ENCODE data around the gene THRAP3.
"Not testable (repeated sequence)": the region's sequence is repeated elsewhere in the genome, so short reads cannot be mapped to it uniquely, and the experiment has no call there.

Gene THRAP3

DNA sequence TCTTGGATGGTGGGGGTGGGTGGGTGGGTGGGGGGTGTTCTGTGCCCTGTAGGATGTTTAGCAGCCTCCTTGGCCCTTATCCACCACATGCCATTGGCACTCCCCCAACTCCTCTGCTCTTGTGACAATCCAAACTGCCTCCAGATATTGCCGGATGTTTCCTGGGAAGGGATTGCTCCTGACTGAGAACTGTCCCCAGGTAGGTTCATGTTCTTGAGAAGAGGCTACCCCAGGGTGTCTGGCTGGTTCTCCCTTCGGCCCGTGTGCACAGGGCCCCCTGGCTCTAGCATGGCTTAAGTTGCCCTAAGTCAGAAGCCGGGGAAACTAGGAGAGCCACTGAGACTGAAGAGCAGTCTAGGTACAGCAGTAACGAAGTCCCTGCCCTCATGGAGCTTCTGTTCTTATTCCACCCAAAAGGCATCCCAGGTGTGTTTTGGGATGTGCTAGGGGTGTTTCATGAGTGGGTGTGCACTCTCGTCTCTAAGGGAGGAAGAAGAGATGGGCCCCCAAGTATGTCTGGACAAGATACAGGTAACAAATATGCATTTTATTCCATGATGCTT is 19.8 kb upstream of the THRAP3 start:
- H3K27ac ChIP-seq = no peak overlapping the region
- no peak for TF ChIP-seq POLR2AphosphoS5 (IDR thresholded peaks at IDR 0.05; ENCODE audit: borderline replicate concordance, low read depth, low read length)
- TF ChIP-seq EZH2 (IDR thresholded peaks at IDR 0.05) = no peak
- no peak for TF ChIP-seq FOXP2 (optimal IDR thresholded peaks at IDR 0.05; ENCODE audit: control extremely low read depth, extremely low read length, insufficient read depth)
- no peak overlapping the region for H3K4me3 ChIP-seq
- no peak for DNase-seq (ENCODE audit: low read depth, low spot score)
- no peaks in the 10 kb centered on the region for H3K9me3 ChIP-seq (ENCODE audit: low read depth, low read length)
- H3K36me3 ChIP-seq (ENCODE audit: insufficient read depth, low read length) = no peaks in the 10 kb centered on the region
- H3K9ac ChIP-seq (ENCODE audit: insufficient read length) = no peak overlapping the region

DNA sequence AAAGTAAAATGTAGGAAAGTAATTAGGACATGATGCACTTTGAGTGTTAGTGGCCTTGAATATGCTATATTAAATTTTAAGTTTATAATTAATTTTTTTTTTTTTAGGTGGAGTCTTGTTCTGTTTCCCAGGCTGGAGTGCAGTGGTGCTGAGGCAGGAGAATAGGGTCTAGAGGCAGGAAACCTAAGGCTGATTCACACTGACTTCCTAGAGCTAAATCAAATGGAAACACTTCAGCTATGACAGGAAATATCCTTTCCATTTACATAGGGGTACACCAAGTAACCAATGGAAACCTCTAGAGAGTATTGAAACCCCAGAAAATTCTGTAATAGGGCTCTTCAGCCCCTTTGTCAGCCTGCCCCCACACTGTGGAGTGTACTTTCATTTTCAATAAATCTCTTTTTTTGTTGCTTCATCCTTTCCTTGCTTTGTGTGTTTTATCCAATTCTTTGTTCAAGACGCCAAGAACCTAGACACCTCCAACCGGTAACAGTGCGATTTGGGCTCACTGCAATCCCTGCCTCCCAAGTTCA is 17.9 kb upstream of the THRAP3 start:
- H3K27ac ChIP-seq = no peak overlapping the region
- H3K9me3 ChIP-seq (ENCODE audit: low read depth, low read length) = no peaks in the 10 kb centered on the region
- H3K9ac ChIP-seq (ENCODE audit: insufficient read length) = no peak overlapping the region
- H3K36me3 ChIP-seq (ENCODE audit: insufficient read depth, low read length) = no peaks in the 10 kb centered on the region
- no peak for TF ChIP-seq FOXP2 (optimal IDR thresholded peaks at IDR 0.05; ENCODE audit: control extremely low read depth, extremely low read length, insufficient read depth)
- no peak for TF ChIP-seq EZH2 (IDR thresholded peaks at IDR 0.05)
- no peak for TF ChIP-seq POLR2AphosphoS5 (IDR thresholded peaks at IDR 0.05; ENCODE audit: borderline replicate concordance, low read depth, low read length)
- DNase-seq (ENCODE audit: low read depth, low spot score) = no peak
- no peak overlapping the region for H3K4me3 ChIP-seq

DNA sequence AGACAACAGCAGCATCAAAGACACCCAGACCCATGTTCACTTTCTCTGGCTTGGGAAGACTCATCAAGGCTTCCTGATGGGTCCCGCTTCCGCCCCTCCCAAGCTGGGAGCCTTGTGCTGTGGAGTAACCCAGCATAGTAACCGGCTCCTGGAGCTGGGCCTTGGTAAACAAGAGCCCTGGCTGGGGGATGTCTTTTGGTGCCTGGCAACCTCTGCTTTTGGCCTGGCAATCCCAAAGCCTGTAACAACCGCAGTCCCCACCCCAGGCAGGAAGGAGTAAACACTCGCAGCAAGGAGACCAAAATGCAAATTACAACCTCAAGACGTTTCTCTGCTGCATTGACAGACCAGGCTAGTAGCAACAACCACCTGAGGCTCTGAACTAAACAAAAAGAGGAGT is 16.9 kb upstream of the THRAP3 start:
- H3K4me3 ChIP-seq = no peak overlapping the region
- H3K9ac ChIP-seq (ENCODE audit: insufficient read length) = no peak overlapping the region
- H3K27ac ChIP-seq = no peak overlapping the region
- no peaks in the 10 kb centered on the region for H3K36me3 ChIP-seq (ENCODE audit: insufficient read depth, low read length)
- TF ChIP-seq FOXP2 (optimal IDR thresholded peaks at IDR 0.05; ENCODE audit: control extremely low read depth, extremely low read length, insufficient read depth) = no peak
- no peak for TF ChIP-seq POLR2AphosphoS5 (IDR thresholded peaks at IDR 0.05; ENCODE audit: borderline replicate concordance, low read depth, low read length)
- TF ChIP-seq EZH2 (IDR thresholded peaks at IDR 0.05) = no peak
- H3K9me3 ChIP-seq (ENCODE audit: low read depth, low read length) = no peaks in the 10 kb centered on the region
- no peak for DNase-seq (ENCODE audit: low read depth, low spot score)

DNA sequence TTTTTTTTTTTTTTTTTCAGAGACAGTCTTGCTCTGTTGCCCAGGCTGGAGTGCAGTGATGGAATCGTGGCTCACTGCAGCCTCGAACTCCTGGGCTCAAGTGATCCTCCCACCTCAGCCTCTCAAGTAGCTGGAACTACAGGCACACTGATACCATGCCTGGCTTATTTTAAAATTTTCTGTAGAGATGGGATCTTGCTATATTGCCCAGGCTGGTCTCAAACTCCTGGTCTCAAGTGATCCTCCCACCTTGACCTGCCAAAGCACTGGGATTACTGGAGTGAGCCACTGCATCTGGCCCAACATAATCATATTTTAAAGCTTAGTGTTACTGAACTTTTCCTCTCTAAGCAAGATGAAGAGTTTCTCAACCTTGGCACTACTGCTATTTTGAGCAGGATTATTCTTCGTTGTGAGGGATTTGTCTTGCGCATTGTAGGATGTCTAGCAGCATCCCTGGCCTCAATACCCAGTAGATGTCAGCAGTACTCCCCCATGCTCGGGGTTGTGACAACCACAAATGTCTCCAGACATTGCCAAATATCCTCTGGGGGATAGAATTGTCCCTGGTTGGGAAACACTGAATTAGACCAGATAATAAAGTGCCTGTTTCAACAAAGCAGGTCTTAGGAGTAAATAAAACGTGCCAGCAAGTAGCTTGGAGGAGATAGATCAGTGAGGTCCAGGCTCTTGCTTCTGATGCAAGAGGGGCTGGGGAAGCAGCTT is 15.1 kb upstream of the THRAP3 start:
- Histone ChIP-seq H3K27ac (peak overlapping the region; percentile 11; the same call in 1 of the 2 replicates), H3K9me3 (ENCODE audit: low read depth, low read length) (no peaks in the 10 kb centered on the region), H3K4me3 (no peak overlapping the region), H3K9ac (ENCODE audit: insufficient read length) (no peak overlapping the region), H3K36me3 (ENCODE audit: insufficient read depth, low read length) (no peaks in the 10 kb centered on the region)
- no peak for DNase-seq (ENCODE audit: low read depth, low spot score)
- TF ChIP-seq POLR2AphosphoS5 (IDR thresholded peaks at IDR 0.05; ENCODE audit: borderline replicate concordance, low read depth, low read length) (no peak), FOXP2 (optimal IDR thresholded peaks at IDR 0.05; ENCODE audit: control extremely low read depth, extremely low read length, insufficient read depth) (no peak), EZH2 (IDR thresholded peaks at IDR 0.05) (no peak)

GRCh38 chr1:36211307-36211706 is 12.9 kb upstream of the THRAP3 start:
- H3K27ac ChIP-seq = no peak overlapping the region
- no peak for TF ChIP-seq FOXP2 (optimal IDR thresholded peaks at IDR 0.05; ENCODE audit: control extremely low read depth, extremely low read length, insufficient read depth)

DNA sequence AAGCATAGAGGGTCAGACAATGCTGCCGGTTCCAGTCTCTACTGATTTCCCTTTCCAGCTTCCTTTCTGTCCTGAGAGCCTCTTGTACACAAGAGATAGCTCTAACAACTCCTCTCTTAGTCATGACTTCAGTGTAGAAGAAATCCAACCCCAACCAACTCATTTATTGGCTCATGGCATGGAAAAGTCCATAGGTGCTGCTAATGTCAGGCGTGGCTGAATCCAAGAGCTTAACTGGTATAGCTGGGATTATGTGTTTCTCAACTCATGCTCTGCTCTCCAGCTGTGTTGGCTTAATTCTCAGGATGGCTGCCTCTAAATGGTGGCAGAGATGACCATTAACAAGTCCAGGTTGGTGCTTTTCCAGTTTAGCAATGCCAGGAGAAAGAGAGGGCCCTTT is 12.4 kb upstream of the THRAP3 start:
- TF ChIP-seq EZH2 (IDR thresholded peaks at IDR 0.05) (no peak), POLR2AphosphoS5 (IDR thresholded peaks at IDR 0.05; ENCODE audit: borderline replicate concordance, low read depth, low read length) (no peak)
- Histone ChIP-seq H3K4me3 (no peak overlapping the region), H3K9ac (ENCODE audit: insufficient read length) (no peak overlapping the region), H3K27ac (no peak overlapping the region), H3K36me3 (ENCODE audit: insufficient read depth, low read length) (no peaks in the 10 kb centered on the region), H3K9me3 (ENCODE audit: low read depth, low read length) (no peaks in the 10 kb centered on the region)
- no peak for DNase-seq (ENCODE audit: low read depth, low spot score)

More at GRCh38 chr1:36211307-36211706, 12.9 kb upstream of the THRAP3 start:
- Histone ChIP-seq H3K4me3 (no peak overlapping the region), H3K9me3 (ENCODE audit: low read depth, low read length) (no peaks in the 10 kb centered on the region), H3K9ac (ENCODE audit: insufficient read length) (no peak overlapping the region), H3K36me3 (ENCODE audit: insufficient read depth, low read length) (no peaks in the 10 kb centered on the region)
- no peak for DNase-seq (ENCODE audit: low read depth, low spot score)

DNA sequence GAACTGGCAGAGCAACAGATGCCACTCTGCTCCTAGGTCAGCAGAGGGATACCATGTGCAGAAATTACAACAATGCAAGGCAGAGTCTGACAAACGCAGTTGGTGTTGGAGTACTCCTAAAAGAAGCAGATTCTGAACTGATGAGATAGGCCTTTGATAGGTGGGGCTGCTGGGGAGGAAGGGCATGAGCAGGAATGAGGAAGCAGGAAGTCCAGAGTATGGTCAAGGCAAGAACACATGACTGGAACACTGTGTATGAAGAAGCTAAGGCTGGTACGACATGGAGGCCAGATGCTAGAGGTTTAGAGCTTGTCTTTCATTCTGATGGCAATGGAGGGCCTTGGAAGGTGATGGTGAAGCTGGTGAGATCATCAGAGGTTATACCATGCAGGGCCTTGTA is 11.5 kb upstream of the THRAP3 start:
- no peak for DNase-seq (ENCODE audit: low read depth, low spot score)
- Histone ChIP-seq H3K9me3 (ENCODE audit: low read depth, low read length) (no peaks in the 10 kb centered on the region), H3K9ac (ENCODE audit: insufficient read length) (no peak overlapping the region), H3K36me3 (ENCODE audit: insufficient read depth, low read length) (no peaks in the 10 kb centered on the region), H3K4me3 (no peak overlapping the region), H3K27ac (no peak overlapping the region)
- TF ChIP-seq FOXP2 (optimal IDR thresholded peaks at IDR 0.05; ENCODE audit: control extremely low read depth, extremely low read length, insufficient read depth) (no peak), POLR2AphosphoS5 (IDR thresholded peaks at IDR 0.05; ENCODE audit: borderline replicate concordance, low read depth, low read length) (no peak), EZH2 (IDR thresholded peaks at IDR 0.05) (no peak)

GRCh38 chr1:36217670-36218069 is 6.6 kb upstream of the THRAP3 start:
- Histone ChIP-seq H3K36me3 (ENCODE audit: insufficient read depth, low read length) (no peaks in the 10 kb centered on the region), H3K9me3 (ENCODE audit: low read depth, low read length) (no peaks in the 10 kb centered on the region), H3K9ac (ENCODE audit: insufficient read length) (no peak overlapping the region), H3K4me3 (no peak overlapping the region), H3K27ac (no peak overlapping the region)
- no peak for TF ChIP-seq POLR2AphosphoS5 (IDR thresholded peaks at IDR 0.05; ENCODE audit: borderline replicate concordance, low read depth, low read length)
- no peak for TF ChIP-seq FOXP2 (optimal IDR thresholded peaks at IDR 0.05; ENCODE audit: control extremely low read depth, extremely low read length, insufficient read depth)
- TF ChIP-seq EZH2 (IDR thresholded peaks at IDR 0.05) = no peak
- no peak for DNase-seq (ENCODE audit: low read depth, low spot score)

DNA sequence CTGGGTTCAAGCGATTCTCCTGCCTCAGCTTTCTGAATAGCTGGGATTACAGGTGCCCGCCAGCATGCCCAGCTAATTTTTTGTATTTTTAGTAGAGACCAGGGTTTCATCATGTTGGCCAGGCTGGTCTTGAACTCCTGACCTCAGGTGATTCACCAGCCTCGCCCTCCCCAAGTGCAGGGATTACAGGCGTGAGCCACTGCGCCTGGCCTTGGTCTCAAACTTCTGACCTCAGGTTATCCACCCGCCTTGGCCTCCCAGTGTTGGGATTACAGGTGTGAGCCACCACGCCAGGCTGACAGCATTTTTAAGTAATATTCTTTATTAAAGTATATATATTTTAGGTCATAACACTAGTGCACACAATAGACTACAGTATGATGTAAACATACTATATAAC is 2.3 kb upstream of the THRAP3 start:
- not testable (repeated sequence) for H3K9me3 ChIP-seq (ENCODE audit: low read depth, low read length); H3K4me3 ChIP-seq; DNase-seq (ENCODE audit: low read depth, low spot score); H3K9ac ChIP-seq (ENCODE audit: insufficient read length); H3K27ac ChIP-seq
- peaks cover 16% of the 10 kb centered on the region for H3K36me3 ChIP-seq (ENCODE audit: insufficient read depth, low read length)
